Activated CD4-positive, alpha-beta T cell treated with anti-CD3 and anti-CD28 coated beads, Interleukin-2, Interleukin-6, amounts not matched to agents 100 ng/mL and 50 ng/mL, durations not matched to agents 16 hours and 8 hours (primary cell): Measurements from ENCODE around the gene C4B.
A peak's percentile ranks its signal among the peaks of the same experiment; 100 is the strongest.
"Not testable (repeated sequence)": the region's sequence is repeated elsewhere in the genome, so short reads cannot be mapped to it uniquely, and the experiment has no call there.

Experiments used
- DNase-seq: peaks from one replicate; pipeline ENCODE4 v3.0.0-alpha.2; 2020

The C4B gene

DNA sequence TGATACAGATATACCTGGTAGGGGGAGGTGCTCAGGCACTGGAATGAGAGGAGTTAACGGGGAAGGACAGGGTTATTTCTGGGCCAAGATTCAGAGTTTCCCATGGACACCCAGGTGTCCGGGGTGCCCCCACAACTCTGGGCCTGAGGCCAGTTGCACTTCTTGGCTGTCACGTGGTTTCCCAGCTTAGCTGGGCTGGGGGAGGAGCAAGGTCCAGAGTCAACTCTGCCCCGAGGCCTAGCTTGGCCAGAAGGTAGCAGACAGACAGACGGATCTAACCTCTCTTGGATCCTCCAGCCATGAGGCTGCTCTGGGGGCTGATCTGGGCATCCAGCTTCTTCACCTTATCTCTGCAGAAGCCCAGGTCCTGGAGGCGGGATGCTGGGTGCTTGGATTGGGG lies at the start of gene C4B:
TSS of gene C4B (plus strand) at position 249 of the 400 bp plus-strand sequence. CDS start at position 300, 51 bp downstream.
- not testable (repeated sequence) for DNase-seq

DNA sequence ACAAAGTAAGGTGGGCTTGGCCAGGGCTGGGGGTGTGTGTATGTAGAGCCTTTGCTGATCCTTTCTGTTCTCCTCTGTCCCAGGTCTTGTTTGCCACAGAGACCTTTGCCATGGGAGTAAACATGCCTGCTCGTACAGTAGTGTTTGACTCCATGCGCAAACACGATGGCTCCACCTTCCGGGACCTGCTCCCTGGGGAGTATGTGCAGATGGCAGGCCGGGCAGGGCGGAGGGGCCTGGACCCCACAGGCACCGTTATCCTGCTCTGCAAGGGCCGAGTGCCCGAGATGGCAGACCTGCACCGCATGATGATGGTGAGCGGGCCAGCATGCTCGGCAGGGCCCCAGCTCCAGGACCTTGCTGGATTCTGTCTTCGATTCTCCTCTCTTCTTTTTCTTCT lies 48.9 kb upstream of the C4B start:
- no peak for DNase-seq

DNA sequence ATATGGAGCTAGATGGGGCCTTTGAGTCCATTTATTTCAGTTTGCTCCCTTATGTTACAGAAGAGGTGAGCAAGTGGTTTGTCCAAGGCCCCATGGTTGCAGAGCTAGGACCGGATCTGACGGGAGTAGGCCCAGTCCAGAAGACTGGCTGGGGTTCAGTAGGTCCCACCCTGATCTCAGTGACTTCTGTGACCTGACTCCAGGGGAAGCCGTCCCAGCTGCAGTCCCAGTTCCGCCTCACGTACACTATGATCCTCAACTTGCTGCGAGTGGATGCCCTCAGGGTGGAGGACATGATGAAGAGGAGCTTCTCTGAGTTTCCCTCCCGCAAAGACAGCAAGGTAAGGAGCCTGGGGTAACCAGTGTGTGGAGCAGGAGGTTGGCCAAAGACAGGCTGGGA lies 48.1 kb upstream of the C4B start:
- DNase-seq = no peak

GRCh38 chr6:31966997-31967925 lies 47.3 kb upstream of the C4B start:
- no peak for DNase-seq

DNA sequence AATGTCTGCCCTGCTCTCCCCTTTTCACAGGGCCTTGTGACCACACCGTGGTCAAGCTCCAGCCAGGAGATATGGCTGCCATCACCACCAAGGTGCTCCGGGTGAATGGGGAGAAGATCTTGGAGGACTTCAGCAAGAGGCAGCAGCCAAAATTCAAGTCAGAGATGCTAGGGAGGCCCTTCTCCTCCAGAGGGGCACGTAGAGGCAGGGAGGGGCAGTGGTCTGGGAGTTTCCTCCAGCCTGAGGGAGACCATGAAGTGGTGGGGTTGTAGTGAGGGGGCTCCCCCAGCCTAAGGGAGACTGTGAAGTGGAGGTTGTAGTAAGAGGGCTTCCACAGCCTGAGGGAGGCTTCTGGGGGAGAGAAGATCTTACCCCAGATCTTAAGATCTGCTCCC lies 46.7 kb upstream of the C4B start:
- no peak for DNase-seq

GRCh38 chr6:31968326-31968725 lies 46.3 kb upstream of the C4B start:
- DNase-seq = no peak

- DNase-seq = no peak
These were observed 45.5 kb upstream of the C4B start for GRCh38 chr6:31968791-31969711.

- no peak for DNase-seq
These were observed 44.6 kb upstream of the C4B start for GRCh38 chr6:31969712-31970603.

GRCh38 chr6:31970604-31971271 lies 43.9 kb upstream of the C4B start:
- DNase-seq = no peak

- no peak for DNase-seq
These were observed 43.2 kb upstream of the C4B start for GRCh38 chr6:31971279-31971992.

GRCh38 chr6:31971993-31972708 lies 42.4 kb upstream of the C4B start, which contains the start of gene DXO:
Gene DXO, minus strand, starts transcription at chr6:31972138. Its CDS starts 463 bp downstream, at chr6:31971675.
- DNase-seq = peak; percentile 98

DNA sequence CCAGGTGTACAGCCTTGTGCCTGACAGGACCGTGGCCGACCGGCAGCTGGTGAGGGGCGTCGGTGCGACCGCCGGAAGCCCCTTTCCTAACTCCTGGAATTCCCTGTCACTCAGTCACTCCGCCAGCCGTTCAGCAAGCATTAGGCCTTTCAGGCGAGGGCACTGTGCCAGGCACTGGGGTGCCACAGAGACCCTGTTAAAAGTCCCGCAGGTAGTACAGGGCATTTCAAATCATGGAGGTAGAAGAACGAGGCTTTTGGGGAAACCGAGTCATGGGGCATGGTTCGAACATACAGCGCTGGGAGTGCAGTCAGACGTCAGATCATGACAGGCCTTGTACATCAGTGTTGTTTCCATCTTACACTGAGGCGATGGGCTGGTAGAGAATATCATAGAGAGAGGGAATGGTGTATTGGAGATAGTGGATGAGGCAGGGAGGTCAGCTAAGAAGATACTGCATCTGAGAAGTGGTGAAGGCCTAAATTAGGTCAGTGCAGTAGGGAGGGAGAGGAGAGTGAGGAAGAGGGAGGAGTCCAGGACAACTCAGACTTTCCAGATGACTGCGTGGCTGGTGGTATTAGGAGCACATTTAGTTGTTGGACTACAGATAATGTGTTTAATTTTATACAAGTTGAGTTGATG lies 41.8 kb upstream of the C4B start:
- peak; percentile 35 for DNase-seq

GRCh38 chr6:31976065-31976464 lies 38.5 kb upstream of the C4B start:
- DNase-seq = not testable (repeated sequence)

- DNase-seq = no peak
These were observed 36.7 kb upstream of the C4B start for GRCh38 chr6:31977816-31978431.

GRCh38 chr6:31978831-31979230 lies 35.8 kb upstream of the C4B start:
- DNase-seq = no peak

GRCh38 chr6:31979238-31979898 lies 35.2 kb upstream of the C4B start:
- DNase-seq = no peak

DNA sequence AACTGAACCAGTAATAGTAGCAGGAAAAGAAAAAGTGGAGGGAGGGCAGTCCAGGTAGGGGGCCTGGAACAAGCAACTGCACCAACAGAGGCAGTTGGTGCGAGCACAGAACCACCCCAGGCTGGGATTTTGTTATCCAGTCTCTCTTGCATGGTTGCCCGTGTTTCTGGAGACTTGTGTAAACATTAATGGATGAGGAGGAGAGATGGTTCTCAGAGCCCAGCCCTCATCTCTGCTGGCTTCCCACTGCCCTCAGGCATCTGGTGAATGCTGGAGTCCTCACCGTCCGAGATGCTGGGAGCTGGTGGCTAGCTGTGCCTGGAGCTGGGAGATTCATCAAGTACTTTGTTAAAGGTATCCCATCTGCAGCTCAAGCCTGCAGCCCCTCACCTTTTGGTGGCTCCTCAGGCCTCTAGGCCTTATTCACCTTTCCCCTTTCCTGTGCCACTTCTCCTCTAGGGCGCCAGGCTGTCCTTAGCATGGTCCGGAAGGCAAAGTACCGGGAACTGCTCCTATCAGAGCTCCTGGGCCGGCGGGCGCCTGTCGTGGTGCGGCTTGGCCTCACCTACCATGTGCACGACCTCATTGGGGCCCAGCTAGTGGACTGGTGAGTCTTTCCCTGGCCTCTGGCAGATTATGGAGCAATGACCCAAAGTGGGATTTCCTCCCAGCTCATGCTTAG lies 34.3 kb upstream of the C4B start:
- not testable (repeated sequence) for DNase-seq

DNA sequence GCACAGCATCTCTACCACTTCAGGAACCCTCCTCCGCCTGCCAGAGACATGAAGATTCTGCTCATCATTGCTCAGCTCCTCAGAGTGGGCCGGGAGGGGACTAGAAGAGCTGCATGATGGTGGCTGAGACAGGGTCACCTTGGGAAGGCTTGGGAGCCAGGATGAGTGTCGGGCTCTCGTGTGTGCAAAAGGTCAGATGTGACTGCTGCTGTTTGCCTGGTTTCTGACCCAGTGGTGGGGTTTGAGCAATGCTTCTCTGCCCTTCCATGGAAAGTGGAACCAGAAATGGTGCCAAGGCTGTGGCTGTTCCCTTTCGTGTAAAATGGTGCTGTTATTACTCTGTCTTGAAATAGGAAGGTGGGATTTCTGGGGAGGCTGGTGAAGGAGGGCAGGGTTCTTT lies 33.6 kb upstream of the C4B start:
- not testable (repeated sequence) for DNase-seq
